ENCODE data around the gene GPR156. TPM values are rescaled to one million over a fixed set of nuclear protein-coding genes. Genes with fewer than 3 reads are reported as not detected.

The GPR156 gene
- total and polyA plus RNA-seq, 4 donors = 0.08 to 0.71 (median 0.41) TPM

- Histone ChIP-seq H3K9ac (ENCODE audit: insufficient read depth in 1 of 2, low read length in 2 of 2) (no peak overlapping the region), H3K27ac (ENCODE audit: low read depth in 1 of 2, low read length in 1 of 2) (no peak overlapping the region), H3K4me1 (ENCODE audit: control insufficient read depth in 5 of 5, insufficient read depth in 5 of 5, low read length in 5 of 5) (no peaks in the 10 kb centered on the region), H3K36me3 (ENCODE audit: control insufficient read depth in 4 of 4, insufficient read depth in 4 of 4, low read length in 4 of 4) (no peaks in the 10 kb centered on the region), H3K4me3 (no peak overlapping the region), H3K27me3 (ENCODE audit: control insufficient read depth in 3 of 3, insufficient read depth in 3 of 3, low read length in 2 of 3) (no peaks in the 10 kb centered on the region), H3K9me3 (ENCODE audit: control insufficient read depth in 4 of 4, insufficient read depth in 3 of 4, low read length in 3 of 4) (no peaks in the 10 kb centered on the region)
- DNase-seq = no peak
- 90 to 92% methylated on average over 4 of the region's 4 CpGs for WGBS, 2 donors
- no peak for ATAC-seq (ENCODE audit: insufficient read depth, low FRiP score)
- no peak for TF ChIP-seq CTCF (IDR thresholded peaks at IDR 0.05; ENCODE audit: control extremely low read depth, extremely low read depth)
These were observed 88.7 kb downstream of the GPR156 start for GRCh38 chr3:120196333-120196732.

GRCh38 chr3:120193554-120193953 lies 91.5 kb downstream of the GPR156 start:
- H3K4me3 ChIP-seq = no peak overlapping the region
- no peaks in the 10 kb centered on the region for H3K27me3 ChIP-seq (ENCODE audit: control insufficient read depth in 3 of 3, insufficient read depth in 3 of 3, low read length in 2 of 3)
- H3K4me1 ChIP-seq (ENCODE audit: control insufficient read depth in 5 of 5, insufficient read depth in 5 of 5, low read length in 5 of 5) = no peaks in the 10 kb centered on the region
- no peak for ATAC-seq (ENCODE audit: insufficient read depth, low FRiP score)
- H3K27ac ChIP-seq (ENCODE audit: low read depth in 1 of 2, low read length in 1 of 2) = no peak overlapping the region
- H3K36me3 ChIP-seq (ENCODE audit: control insufficient read depth in 4 of 4, insufficient read depth in 4 of 4, low read length in 4 of 4) = no peaks in the 10 kb centered on the region
- no peak overlapping the region for H3K9ac ChIP-seq (ENCODE audit: insufficient read depth in 1 of 2, low read length in 2 of 2)
- no peak for TF ChIP-seq CTCF (IDR thresholded peaks at IDR 0.05; ENCODE audit: control extremely low read depth, extremely low read depth)
- no peaks in the 10 kb centered on the region for H3K9me3 ChIP-seq (ENCODE audit: control insufficient read depth in 4 of 4, insufficient read depth in 3 of 4, low read length in 3 of 4)
- DNase-seq = no peak

- no peaks in the 10 kb centered on the region for H3K4me1 ChIP-seq (ENCODE audit: control insufficient read depth in 5 of 5, insufficient read depth in 5 of 5, low read length in 5 of 5)
- H3K9me3 ChIP-seq (ENCODE audit: control insufficient read depth in 4 of 4, insufficient read depth in 3 of 4, low read length in 3 of 4) = no peaks in the 10 kb centered on the region
- no peaks in the 10 kb centered on the region for H3K36me3 ChIP-seq (ENCODE audit: control insufficient read depth in 4 of 4, insufficient read depth in 4 of 4, low read length in 4 of 4)
- 82 to 93% methylated on average over 3 of the region's 3 CpGs for WGBS, 2 donors
- TF ChIP-seq CTCF (IDR thresholded peaks at IDR 0.05; ENCODE audit: control extremely low read depth, extremely low read depth) = no peak
- H3K4me3 ChIP-seq = no peak overlapping the region
- no peak overlapping the region for H3K27ac ChIP-seq (ENCODE audit: low read depth in 1 of 2, low read length in 1 of 2)
- DNase-seq (no peak), ATAC-seq (ENCODE audit: insufficient read depth, low FRiP score) (no peak)
- H3K27me3 ChIP-seq (ENCODE audit: control insufficient read depth in 3 of 3, insufficient read depth in 3 of 3, low read length in 2 of 3) = no peaks in the 10 kb centered on the region
- no peak overlapping the region for H3K9ac ChIP-seq (ENCODE audit: insufficient read depth in 1 of 2, low read length in 2 of 2)
These were observed 92.4 kb downstream of the GPR156 start for GRCh38 chr3:120192579-120192978.

- no peak for ATAC-seq (ENCODE audit: insufficient read depth, low FRiP score)
- DNase-seq = no peak
- TF ChIP-seq CTCF (IDR thresholded peaks at IDR 0.05; ENCODE audit: control extremely low read depth, extremely low read depth) = no peak
- Histone ChIP-seq H3K4me1 (ENCODE audit: control insufficient read depth in 5 of 5, insufficient read depth in 5 of 5, low read length in 5 of 5) (no peaks in the 10 kb centered on the region), H3K27ac (ENCODE audit: low read depth in 1 of 2, low read length in 1 of 2) (no peak overlapping the region), H3K9ac (ENCODE audit: insufficient read depth in 1 of 2, low read length in 2 of 2) (no peak overlapping the region), H3K9me3 (ENCODE audit: control insufficient read depth in 4 of 4, insufficient read depth in 3 of 4, low read length in 3 of 4) (no peaks in the 10 kb centered on the region), H3K4me3 (no peak overlapping the region), H3K36me3 (ENCODE audit: control insufficient read depth in 4 of 4, insufficient read depth in 4 of 4, low read length in 4 of 4) (no peaks in the 10 kb centered on the region), H3K27me3 (ENCODE audit: control insufficient read depth in 3 of 3, insufficient read depth in 3 of 3, low read length in 2 of 3) (no peaks in the 10 kb centered on the region)
- 77 to 90% methylated on average over 1 of the region's 1 CpG for WGBS, 2 donors
These were observed 92.9 kb downstream of the GPR156 start for GRCh38 chr3:120192159-120192558.
